Esophagus muscularis mucosa (tissue), 4 donors: ENCODE data around the gene CBLL2. TPM values are rescaled to one million over a fixed set of nuclear protein-coding genes. Genes with fewer than 3 reads are reported as not detected.

Source experiments
- DNase-seq: peaks from one replicate; pipeline ENCODE4 v3.0.0-alpha.2; 2017; ENCODE audit errors: extremely low spot score
- H3K27ac ChIP-seq, 4 donors: fragments of 200-600 bp; sonication (generic); replicated peaks in 1 of 4; 1 replicate in 3 of 4; 2 replicates in 1 of 4; pipeline ENCODE4 v1.5.1; 2016 to 2019; ENCODE audit warnings: mild to moderate bottlenecking in 1 of 4
- H3K27me3 ChIP-seq, 4 donors: fragments of 200-600 bp; sonication (generic); one replicate each; pipeline versions ENCODE4 v1.5.1 to v1.6.0; 2016 to 2019
- H3K36me3 ChIP-seq, 4 donors: fragments of 200-600 bp; sonication (generic); one replicate each; pipeline ENCODE4 v1.5.1; 2016 to 2019
- H3K4me1 ChIP-seq, 4 donors: fragments of 200-600 bp; sonication (generic); one replicate each; pipeline ENCODE4 v1.5.1; 2016 to 2019
- H3K4me3 ChIP-seq, 4 donors: fragments of 200-600 bp; sonication (generic); 1 replicate in 2 of 4; 2 replicates in 2 of 4; pipeline ENCODE4 v1.5.1; 2016 to 2019; ENCODE audit warnings: mild to moderate bottlenecking in 4 of 4, moderate library complexity in 1 of 4
- H3K9me3 ChIP-seq, 4 donors: fragments of 200-600 bp; sonication (generic); 1 replicate in 3 of 4; 2 replicates in 1 of 4; pipeline ENCODE4 v1.5.1; 2016 to 2019
- CTCF ChIP-seq, 3 experiments: fragments of 200-600 bp in 2 of 3; fragments of 450-650 bp in 1 of 3; sonication (generic) in 2 of 3; IDR thresholded peaks; one replicate each; pipeline ENCODE4 v1.5.1; 2017 to 2019; ENCODE audit warnings: antibody characterized with exemption in 3 of 3, mild to moderate bottlenecking in 2 of 3, moderate library complexity in 1 of 3
- EP300 ChIP-seq: sonication (generic); formaldehyde crosslinking; IDR thresholded peaks from one replicate; pipeline ENCODE4 v1.6.1; 2017; ENCODE audit warnings: antibody characterized with exemption
- POLR2A ChIP-seq: fragments of 450-650 bp; IDR thresholded peaks from one replicate; pipeline ENCODE4 v1.6.1; 2017; ENCODE audit warnings: antibody characterized with exemption, moderate library complexity, mild to moderate bottlenecking, low read depth
- POLR2AphosphoS5 ChIP-seq, 2 donors: sonication (generic); formaldehyde crosslinking; IDR thresholded peaks; one replicate each; pipeline ENCODE4 v1.6.1; 2017; ENCODE audit warnings: antibody characterized with exemption in 2 of 2
- WGBS: methylation state at CpG from one replicate; pipeline ENCODE4 v1.1.5; 2018; 5-methylcytosine and 5-hydroxymethylcytosine counted together
- intact Hi-C: fragments of 100-400 bp; cut with DNase I; formaldehyde crosslinking; loops from one replicate; pipeline ENCODE4 v1.15.1; 2023
- total RNA-seq, 4 donors: library from RNA; depleted of rRNA; stranded (reverse); fragments of >200 nt; gene quantifications; one replicate each; pipeline versions ENCODE4 v1.1.0 to v1.2.1, GENCODE V29; 2016

CBLL2 gene
- total RNA-seq, 4 donors from 2014 or later, result not detected

GRCh38 chrX:22320236-22320873 is 47.6 kb downstream of the CBLL2 start:
- whole genome bisulfite sequencing, result 72% methylated on average over 12 of the region's 12 CpGs
- intact Hi-C loops, result no loop called here
- TF ChIP-seq EP300, result no peak
- TF ChIP-seq POLR2A, result no peak
- TF ChIP-seq POLR2AphosphoS5 (IDR thresholded peaks at IDR 0.05), result no peak
- TF ChIP-seq CTCF (IDR thresholded peaks at IDR 0.05), result no peak
- H3K36me3 ChIP-seq, result no peaks in the 10 kb centered on the region
- H3K27ac ChIP-seq, result no peak overlapping the region
- peaks cover 0 to 5% (median 0%) of the 10 kb centered on the region in 4 donors for H3K4me1 ChIP-seq
- DNase-seq, result no peak
- no peak overlapping the region for H3K4me3 ChIP-seq
- no peaks in the 10 kb centered on the region for H3K27me3 ChIP-seq
- H3K9me3 ChIP-seq, result no peaks in the 10 kb centered on the region

- WGBS, result 65% methylated on average over 5 of the region's 5 CpGs
- no peak for DNase-seq
- TF ChIP-seq POLR2A (no peak), POLR2AphosphoS5 (IDR thresholded peaks at IDR 0.05) (no peak), CTCF (IDR thresholded peaks at IDR 0.05) (no peak), EP300 (no peak)
Measured at GRCh38 chrX:22323541-22323940, 50.8 kb downstream of the CBLL2 start.

More at GRCh38 chrX:22323541-22323940, 50.8 kb downstream of the CBLL2 start:
- intact Hi-C loops, result no loop called here
- H3K9me3 ChIP-seq, result no peaks in the 10 kb centered on the region
- no peaks in the 10 kb centered on the region for H3K36me3 ChIP-seq
- H3K27me3 ChIP-seq, result no peaks in the 10 kb centered on the region
- H3K27ac ChIP-seq, result no peak overlapping the region
- no peak overlapping the region for H3K4me3 ChIP-seq
- H3K4me1 ChIP-seq, result peaks cover 0 to 5% (median 0%) of the 10 kb centered on the region in 4 donors

Other genes with a start within 250 kb of the CBLL2 start
- gene PHEX, start 240.6 kb upstream of the CBLL2 start, total RNA-seq, result 1 to 10 TPM in 1 of 4 donors, under 1 TPM in 3; 0.52 to 1.2 (median 0.65) TPM